GM23338 (cell line): ENCODE results near the gene NCKAP5. TPM values are rescaled to one million over a fixed set of nuclear protein-coding genes. Genes with fewer than 3 reads are reported as not detected.

Source experiments
- ATAC-seq: fragments of 200-7000 bp; cut with Tn5 transposase; 3 replicates; pipeline ENCODE4 v1.9.1; 2020
- DNase-seq: peaks from one replicate; pipeline ENCODE4 v3.0.0-alpha.2; 2015; ENCODE audit warnings: low spot score
- H2AFZ ChIP-seq: fragments of 200-600 bp; sonication (generic); 2 replicates; pipeline ENCODE4 v1.8.0; 2016; ENCODE audit warnings: antibody characterized with exemption, mild to moderate bottlenecking, moderate library complexity
- H3F3A ChIP-seq: fragments of 200-600 bp; sonication (generic); replicated peaks from 2 replicates; pipeline ENCODE4 v1.8.0; 2017; ENCODE audit warnings: antibody characterized with exemption, mixed run types, low read depth
- H3K27ac ChIP-seq: fragments of 200-600 bp; sonication (generic); 2 replicates; pipeline ENCODE4 v1.6.1; 2016; ENCODE audit warnings: low read depth
- H3K27me3 ChIP-seq: fragments of 200-600 bp; sonication (generic); 2 replicates; pipeline ENCODE4 v1.8.0; 2016; ENCODE audit warnings: mild to moderate bottlenecking, mixed run types, moderate library complexity; ENCODE audit not compliant: insufficient read depth
- H3K36me3 ChIP-seq: fragments of 200-600 bp; sonication (generic); 2 replicates; pipeline ENCODE4 v1.8.0; 2016; ENCODE audit warnings: mild to moderate bottlenecking; ENCODE audit not compliant: insufficient read depth
- H3K4me1 ChIP-seq: fragments of 200-600 bp; sonication (generic); 2 replicates; pipeline ENCODE4 v1.8.0; 2016; ENCODE audit warnings: mild to moderate bottlenecking, moderate library complexity; ENCODE audit not compliant: insufficient read depth
- H3K4me2 ChIP-seq: fragments of 200-600 bp; sonication (generic); 2 replicates; pipeline ENCODE4 v1.7.1; 2017; ENCODE audit warnings: mixed run types
- H3K4me3 ChIP-seq: fragments of 200-600 bp; sonication (generic); 2 replicates; pipeline ENCODE4 v1.6.1; 2016; ENCODE audit warnings: mixed run types
- H3K79me2 ChIP-seq: fragments of 200-600 bp; sonication (generic); replicated peaks from 2 replicates; pipeline ENCODE4 v1.8.0; 2017; ENCODE audit warnings: mild to moderate bottlenecking; ENCODE audit not compliant: insufficient read depth
- H3K9me2 ChIP-seq: fragments of 200-600 bp; sonication (generic); 2 replicates; pipeline ENCODE4 v1.8.0; 2017; ENCODE audit not compliant: insufficient read depth
- H4K20me1 ChIP-seq: fragments of 200-600 bp; sonication (generic); replicated peaks from 2 replicates; pipeline ENCODE4 v1.8.0; 2017; ENCODE audit warnings: mild to moderate bottlenecking; ENCODE audit not compliant: insufficient read depth
- H3K27ac Mint-ChIP-seq: 2 replicates; pipeline ENCODE4 v1.8.0; 2020; ENCODE audit warnings: inconsistent platforms, mild to moderate bottlenecking, moderate library complexity, mixed read lengths
- H3K27me3 Mint-ChIP-seq: 3 replicates; pipeline ENCODE4 v1.8.0; 2022; ENCODE audit warnings: low read depth, mild to moderate bottlenecking, moderate library complexity, mixed read lengths, inconsistent platforms; ENCODE audit not compliant: insufficient read depth, poor library complexity
- H3K36me3 Mint-ChIP-seq: 3 replicates; pipeline ENCODE4 v1.8.0; 2021; ENCODE audit warnings: low read depth, mild to moderate bottlenecking, inconsistent platforms, moderate library complexity, mixed read lengths
- H3K4me1 Mint-ChIP-seq: 3 replicates; pipeline ENCODE4 v1.8.0; 2020; ENCODE audit warnings: mild to moderate bottlenecking, inconsistent platforms, mixed read lengths
- H3K4me3 Mint-ChIP-seq: 3 replicates; pipeline ENCODE4 v1.8.0; 2021; ENCODE audit warnings: moderate library complexity, mild to moderate bottlenecking, inconsistent platforms, mixed read lengths
- H3K9me3 Mint-ChIP-seq: 3 replicates; pipeline ENCODE4 v1.8.0; 2020; ENCODE audit warnings: moderate library complexity, mild to moderate bottlenecking, inconsistent platforms, mixed read lengths
- CREB1 ChIP-seq: fragments of 250-450 bp; sonication (Bioruptor Pico); IDR thresholded peaks from 2 replicates; pipeline ENCODE4 v1.5.0; 2020; ENCODE audit warnings: low read depth, mild to moderate bottlenecking, moderate library complexity
- CTCF ChIP-seq, 2 experiments: fragments of 200-600 bp in 1 of 2; sonication (generic) in 1 of 2; conservative IDR thresholded peaks; 2 replicates each; pipeline versions ENCODE4 v1.5.1 to v1.6.1; 2016 to 2017; ENCODE audit warnings: antibody characterized with exemption in 2 of 2, low read depth in 2 of 2, mild to moderate bottlenecking in 2 of 2, moderate library complexity in 1 of 2
- ETS1 ChIP-seq: IDR thresholded peaks from 2 replicates; pipeline ENCODE4 v1.6.1; 2016; ENCODE audit warnings: antibody characterized with exemption
- EZH2 ChIP-seq: fragments of 200-600 bp; sonication (generic); IDR thresholded peaks from one replicate; pipeline ENCODE4 v1.8.0; 2017; ENCODE audit warnings: antibody characterized with exemption, mild to moderate bottlenecking, low read depth; ENCODE audit not compliant: unreplicated experiment
- EZH2phosphoT487 ChIP-seq: fragments of 200-600 bp; sonication (generic); IDR thresholded peaks from one replicate; pipeline ENCODE4 v1.8.1; 2018; ENCODE audit warnings: antibody characterized with exemption; ENCODE audit not compliant: unreplicated experiment
- JUNB ChIP-seq: IDR thresholded peaks from one replicate; pipeline ENCODE4 v1.6.1; 2016; ENCODE audit warnings: antibody characterized with exemption; ENCODE audit not compliant: unreplicated experiment
- NANOG ChIP-seq: IDR thresholded peaks from 2 replicates; pipeline ENCODE4 v1.6.1; 2016; ENCODE audit warnings: antibody characterized with exemption, borderline replicate concordance
- REST ChIP-seq: IDR thresholded peaks from one replicate; pipeline ENCODE4 v1.6.1; 2018; ENCODE audit warnings: antibody characterized with exemption; ENCODE audit not compliant: unreplicated experiment
- STAT1 ChIP-seq: IDR thresholded peaks from one replicate; pipeline ENCODE4 v1.6.1; 2016; ENCODE audit warnings: antibody characterized with exemption; ENCODE audit not compliant: unreplicated experiment
- ZNF114 ChIP-seq: fragments of 250-450 bp; sonication (Bioruptor Pico); IDR thresholded peaks from 2 replicates; pipeline ENCODE4 v1.5.0; 2020; ENCODE audit warnings: mild to moderate bottlenecking, moderate library complexity
- polyA plus RNA-seq: library from polyadenylated mRNA; unstranded; fragments of >200 nt; fragmentation: Nextera tagmentation; extraction: Ambion mirVana; gene quantifications from 2 replicates; pipeline ENCODE4 v1.2.1, GENCODE V29; 2016
- total RNA-seq: library from RNA; depleted of rRNA; stranded (reverse); fragments of >200 nt; shearing (Covaris generic); gene quantifications from 2 replicates; pipeline ENCODE4 v1.2.3, GENCODE V29; 2014

The NCKAP5 gene
- total and polyA plus RNA-seq, 2 experiments from 2014 or later: 0.34 to 0.73 TPM

- TF ChIP-seq REST (no peak), EZH2phosphoT487 (no peak), EZH2 (no peak), JUNB (no peak)
These were observed 898.3 kb downstream of the NCKAP5 start, which contains the start of gene LYPD1 (continued) for GRCh38 chr2:132669908-132670495.

GRCh38 chr2:132668987-132669907, 899.0 kb downstream of the NCKAP5 start:
- H3K79me2 ChIP-seq: no peaks in the 10 kb centered on the region
- peak overlapping the region; percentile 93 for H3K4me2 ChIP-seq
- H3K27ac ChIP-seq: no peak overlapping the region
- no peaks in the 10 kb centered on the region for H3K36me3 ChIP-seq
- DNase-seq (peak; percentile 68), ATAC-seq (peak; percentile 48)
- H3K27me3 ChIP-seq: peaks cover 84% of the 10 kb centered on the region
- peak overlapping the region; percentile 80 for H3K4me3 Mint-ChIP-seq
- peaks cover 52% of the 10 kb centered on the region for H3K27me3 Mint-ChIP-seq
- H2AFZ ChIP-seq: peak overlapping the region; percentile 80
- peaks cover 22% of the 10 kb centered on the region for H3K4me1 ChIP-seq
- H3K9me2 ChIP-seq: no peaks in the 10 kb centered on the region
- no peaks in the 10 kb centered on the region for H3K36me3 Mint-ChIP-seq
- H3K4me3 ChIP-seq: peak overlapping the region; percentile 79
- H3K4me1 Mint-ChIP-seq: peaks cover 15% of the 10 kb centered on the region
- H3K9me3 Mint-ChIP-seq: no peaks in the 10 kb centered on the region
- H3F3A ChIP-seq: no peaks in the 10 kb centered on the region
- H3K27ac Mint-ChIP-seq: no peak overlapping the region
- no peaks in the 10 kb centered on the region for H4K20me1 ChIP-seq
- peak; percentile 49 for TF ChIP-seq EZH2
- TF ChIP-seq NANOG: no peak
- no peak for TF ChIP-seq REST
- peak; percentile 19 to 59; a peak in 3 of 4 replicates for TF ChIP-seq CTCF (conservative IDR thresholded peaks at IDR 0.05; ENCODE audit: low read depth in 2 of 2)
- no peak for TF ChIP-seq JUNB
- TF ChIP-seq ZNF114 (CRISPR knock-in tag): no peak
- no peak for TF ChIP-seq STAT1
- no peak for TF ChIP-seq ETS1
- no peak for TF ChIP-seq CREB1 (CRISPR knock-in tag)
- no peak for TF ChIP-seq EZH2phosphoT487
